ENCODE measurements around the gene EFNA2. TPM values are rescaled to one million over a fixed set of nuclear protein-coding genes. Genes with fewer than 3 reads are reported as not detected.

EFNA2 gene
- total RNA-seq, 1 experiment from 2014 or later, result 14.3 TPM

GRCh38 chr19:1290703-1291651 is 5.3 kb downstream of the EFNA2 start:
- Mint-ChIP-seq H3K27ac (no peak overlapping the region), H3K36me3 (ENCODE audit: insufficient read depth in 1 of 3, low read depth in 3 of 3) (no peaks in the 10 kb centered on the region), H3K9me3 (no peaks in the 10 kb centered on the region), H3K4me1 (peaks cover 0 to 18% of the 10 kb centered on the region in 2 experiments; a peak in 2 of 4 replicates), H3K4me3 (no peak overlapping the region), H3K27me3 (ENCODE audit: low read depth) (peaks cover 16% of the 10 kb centered on the region)
- Histone ChIP-seq H2BK20ac (ENCODE audit: low read depth, low read length, poor library complexity, severe bottlenecking) (no peak overlapping the region), H4K8ac (replicated peaks; ENCODE audit: insufficient read length, low read depth, low read length) (no peak overlapping the region), H4K91ac (ENCODE audit: insufficient read length, low read depth, low read length) (no peak overlapping the region), H2BK12ac (ENCODE audit: insufficient read length, low read depth, low read length) (no peak overlapping the region), H2AFZ (ENCODE audit: low read length) (no peak overlapping the region), H3K56ac (ENCODE audit: insufficient read length, low read depth, low read length) (no peak overlapping the region), H3K9me3 (ENCODE audit: control insufficient read depth, low read depth, low read length) (no peaks in the 10 kb centered on the region), H3K18ac (ENCODE audit: insufficient read length, low read depth, low read length) (no peak overlapping the region), H2BK5ac (ENCODE audit: insufficient read length, low read length) (no peak overlapping the region), H3T11ph (ENCODE audit: low read length) (no peak overlapping the region), H3K27me3 (ENCODE audit: insufficient read depth, low read length) (no peaks in the 10 kb centered on the region), H2BK120ac (ENCODE audit: low read depth, low read length, poor library complexity, severe bottlenecking) (no peak overlapping the region), H3K14ac (ENCODE audit: insufficient read depth, low read length) (no peak overlapping the region; the same call in 1 of the 2 replicates), H3K27ac (ENCODE audit: insufficient read length, low read depth, low read length) (no peak overlapping the region), H3K4ac (ENCODE audit: low read depth, low read length) (no peak overlapping the region), H3K4me1 (ENCODE audit: insufficient read depth, low read length) (no peaks in the 10 kb centered on the region), H3K79me1 (ENCODE audit: insufficient read depth, low read depth, low read length, poor library complexity, severe bottlenecking) (no peaks in the 10 kb centered on the region), H3K9ac (ENCODE audit: extremely low read depth, insufficient read length, low read length) (no peak overlapping the region), H2BK15ac (ENCODE audit: low read depth, low read length) (no peak overlapping the region), H3K4me2 (ENCODE audit: insufficient read depth, insufficient read length, low read length) (no peak overlapping the region), H3K79me2 (ENCODE audit: insufficient read depth, low read length) (peaks cover 2% of the 10 kb centered on the region; the same call in 1 of the 2 replicates), H4K5ac (ENCODE audit: insufficient read length, low read depth, low read length) (no peak overlapping the region), H2AK5ac (ENCODE audit: insufficient read length, low read length) (no peak overlapping the region), H4K20me1 (ENCODE audit: control insufficient read depth, insufficient read depth, insufficient read length) (no peaks in the 10 kb centered on the region), H3K23ac (ENCODE audit: insufficient read length, low read depth, low read length) (no peak overlapping the region), H3K23me2 (ENCODE audit: insufficient read length, low read depth, low read length, poor library complexity, severe bottlenecking) (peaks cover 4% of the 10 kb centered on the region)
- no peak for TF ChIP-seq CTCF (conservative IDR thresholded peaks at IDR 0.05)
- WGBS (ENCODE audit: extremely low coverage, insufficient read length, low lambda C conversion rate), result no CpG with 5 or more reads among the region's 40 CpGs
- DNase-seq, result no peak
